ENCODE results near the gene MGAT1.

- TF ChIP-seq HOXA7 (CRISPR knock-in tag; IDR thresholded peaks at IDR 0.05) = no peak
- TF ChIP-seq POLR2A (IDR thresholded peaks at IDR 0.05; ENCODE audit: low read length) = no peak
- no peak for TF ChIP-seq FOSB (CRISPR knock-in tag; IDR thresholded peaks at IDR 0.05)
- TF ChIP-seq CTCF (IDR thresholded peaks at IDR 0.05) = no peak
- no peak for TF ChIP-seq CHD4 (IDR thresholded peaks at IDR 0.05; ENCODE audit: borderline replicate concordance)
- TF ChIP-seq RCOR1 (IDR thresholded peaks at IDR 0.05; ENCODE audit: low read depth, low read length) = no peak
- TF ChIP-seq HMGXB4 (CRISPR knock-in tag; IDR thresholded peaks at IDR 0.05; ENCODE audit: borderline replicate concordance) = no peak
- TF ChIP-seq RFX5 (IDR thresholded peaks at IDR 0.05) = no peak
- no peak for TF ChIP-seq REST (IDR thresholded peaks at IDR 0.05)
- TF ChIP-seq E2F6 (IDR thresholded peaks at IDR 0.05; ENCODE audit: borderline replicate concordance, low read depth) = no peak
- TF ChIP-seq ZNF302 (CRISPR knock-in tag; IDR thresholded peaks at IDR 0.05) = no peak
- TF ChIP-seq NFE2L2 (conservative IDR thresholded peaks at IDR 0.05; ENCODE audit: low read length) = no peak
Observed at GRCh38 chr5:180792287-180792964, 10.2 kb downstream of the MGAT1 start.

Measured in A549 (cell line).